SIG-M5 (cell line): Measurements from ENCODE around the gene CPXM1.
"Not testable (repeated sequence)": the region's sequence is repeated elsewhere in the genome, so short reads cannot be mapped to it uniquely, and the experiment has no call there.

Experiments
- DNase-seq: peaks from one replicate; lab custom pipeline; 2025; lab: John Stamatoyannopoulos, UW

The CPXM1 gene

GRCh38 chr20:2820896-2821869 is 20.8 kb upstream of the CPXM1 start:
- no peak for DNase-seq

GRCh38 chr20:2820084-2820895 is 19.9 kb upstream of the CPXM1 start:
- no peak for DNase-seq

GRCh38 chr20:2817891-2818595 is 17.6 kb upstream of the CPXM1 start:
- no peak for DNase-seq

GRCh38 chr20:2817341-2817726 is 16.9 kb upstream of the CPXM1 start:
- no peak for DNase-seq

GRCh38 chr20:2816583-2817340 is 16.3 kb upstream of the CPXM1 start:
- no peak for DNase-seq

GRCh38 chr20:2816030-2816582 is 15.7 kb upstream of the CPXM1 start, which contains the start of gene TMEM239:
Gene TMEM239, plus strand, starts transcription at chr20:2816364. Its CDS starts 191 bp downstream, at chr20:2816555.
- DNase-seq, result no peak

GRCh38 chr20:2815242-2815900 is 14.9 kb upstream of the CPXM1 start:
- DNase-seq, result no peak

GRCh38 chr20:2814587-2815051 is 14.2 kb upstream of the CPXM1 start, which contains the start of gene C20orf141:
Gene C20orf141, plus strand, starts transcription at chr20:2814987. Its CDS starts 198 bp downstream, at chr20:2815185.
- no peak for DNase-seq

- no peak for DNase-seq
Measured at GRCh38 chr20:2814076-2814475, 13.6 kb upstream of the CPXM1 start.

GRCh38 chr20:2812189-2812588 is 11.8 kb upstream of the CPXM1 start:
- no peak for DNase-seq

- DNase-seq, result no peak
Measured at GRCh38 chr20:2809690-2810089, 9.3 kb upstream of the CPXM1 start.

- not testable (repeated sequence) for DNase-seq
Measured at GRCh38 chr20:2807929-2808328, 7.5 kb upstream of the CPXM1 start.

- no peak for DNase-seq
Measured at GRCh38 chr20:2807019-2807418, 6.6 kb upstream of the CPXM1 start.

GRCh38 chr20:2806351-2806701 is 5.9 kb upstream of the CPXM1 start:
- DNase-seq, result no peak

- DNase-seq, result no peak
Measured at GRCh38 chr20:2805689-2806350, 5.4 kb upstream of the CPXM1 start.

GRCh38 chr20:2804852-2805688 is 4.6 kb upstream of the CPXM1 start:
- DNase-seq, result no peak

GRCh38 chr20:2804041-2804828 is 3.8 kb upstream of the CPXM1 start:
- no peak for DNase-seq

- no peak for DNase-seq
Measured at GRCh38 chr20:2801286-2801728, 880 bp upstream of the CPXM1 start.
